ENCODE results near the gene TRIM41. TPM values are rescaled to one million over a fixed set of nuclear protein-coding genes. Genes with fewer than 3 reads are reported as not detected.

Gene TRIM41
- total and polyA plus RNA-seq, 2 experiments from 2014 or later = 6.2 to 8.7 TPM

DNA sequence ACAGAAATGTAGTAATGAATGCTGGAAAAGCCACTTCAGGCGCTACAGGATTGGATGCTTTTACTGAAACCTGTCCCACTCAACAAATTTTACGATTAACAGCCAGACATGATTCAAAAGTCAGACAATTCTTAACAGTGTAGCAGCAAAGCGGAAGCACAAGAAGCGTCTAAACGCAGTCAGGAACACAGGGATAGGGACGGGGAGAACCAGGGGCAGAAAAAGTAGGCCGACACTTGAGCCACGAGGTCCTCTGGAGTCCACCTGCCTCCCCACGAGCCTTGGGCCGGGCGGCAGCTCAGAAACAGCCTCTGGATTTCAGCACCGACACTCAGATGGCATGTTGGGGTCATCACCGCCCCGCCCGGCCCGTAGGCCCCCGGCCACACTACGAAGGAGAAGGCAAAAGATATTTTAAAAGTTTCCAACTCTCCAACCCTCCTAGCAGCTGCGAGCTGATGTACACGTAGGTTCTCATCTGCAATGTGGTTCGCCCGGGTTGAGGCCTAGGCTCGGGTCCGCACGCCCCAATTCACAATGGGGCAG lies 20.0 kb downstream of the TRIM41 start (continued):
- TF ChIP-seq REST (IDR thresholded peaks at IDR 0.05; ENCODE audit: unreplicated experiment) = no peak
- TF ChIP-seq STAT1 (IDR thresholded peaks at IDR 0.05; ENCODE audit: unreplicated experiment) = no peak
- no peak for TF ChIP-seq CREB1 (CRISPR knock-in tag; IDR thresholded peaks at IDR 0.05; ENCODE audit: low read depth)
- TF ChIP-seq, protein P1, sequence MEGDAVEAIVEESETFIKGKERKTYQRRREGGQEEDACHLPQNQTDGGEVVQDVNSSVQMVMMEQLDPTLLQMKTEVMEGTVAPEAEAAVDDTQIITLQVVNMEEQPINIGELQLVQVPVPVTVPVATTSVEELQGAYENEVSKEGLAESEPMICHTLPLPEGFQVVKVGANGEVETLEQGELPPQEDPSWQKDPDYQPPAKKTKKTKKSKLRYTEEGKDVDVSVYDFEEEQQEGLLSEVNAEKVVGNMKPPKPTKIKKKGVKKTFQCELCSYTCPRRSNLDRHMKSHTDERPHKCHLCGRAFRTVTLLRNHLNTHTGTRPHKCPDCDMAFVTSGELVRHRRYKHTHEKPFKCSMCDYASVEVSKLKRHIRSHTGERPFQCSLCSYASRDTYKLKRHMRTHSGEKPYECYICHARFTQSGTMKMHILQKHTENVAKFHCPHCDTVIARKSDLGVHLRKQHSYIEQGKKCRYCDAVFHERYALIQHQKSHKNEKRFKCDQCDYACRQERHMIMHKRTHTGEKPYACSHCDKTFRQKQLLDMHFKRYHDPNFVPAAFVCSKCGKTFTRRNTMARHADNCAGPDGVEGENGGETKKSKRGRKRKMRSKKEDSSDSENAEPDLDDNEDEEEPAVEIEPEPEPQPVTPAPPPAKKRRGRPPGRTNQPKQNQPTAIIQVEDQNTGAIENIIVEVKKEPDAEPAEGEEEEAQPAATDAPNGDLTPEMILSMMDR (conservative IDR thresholded peaks at IDR 0.05; ENCODE audit: low read depth in 2 of 2) = no peak
- TF ChIP-seq ETS1 (IDR thresholded peaks at IDR 0.05) = no peak
- no peak for TF ChIP-seq ZNF114 (CRISPR knock-in tag; IDR thresholded peaks at IDR 0.05)
- TF ChIP-seq ZNF331 (CRISPR knock-in tag; IDR thresholded peaks at IDR 0.05; ENCODE audit: low read depth) = no peak
- TF ChIP-seq NANOG (IDR thresholded peaks at IDR 0.05; ENCODE audit: borderline replicate concordance) = no peak

DNA sequence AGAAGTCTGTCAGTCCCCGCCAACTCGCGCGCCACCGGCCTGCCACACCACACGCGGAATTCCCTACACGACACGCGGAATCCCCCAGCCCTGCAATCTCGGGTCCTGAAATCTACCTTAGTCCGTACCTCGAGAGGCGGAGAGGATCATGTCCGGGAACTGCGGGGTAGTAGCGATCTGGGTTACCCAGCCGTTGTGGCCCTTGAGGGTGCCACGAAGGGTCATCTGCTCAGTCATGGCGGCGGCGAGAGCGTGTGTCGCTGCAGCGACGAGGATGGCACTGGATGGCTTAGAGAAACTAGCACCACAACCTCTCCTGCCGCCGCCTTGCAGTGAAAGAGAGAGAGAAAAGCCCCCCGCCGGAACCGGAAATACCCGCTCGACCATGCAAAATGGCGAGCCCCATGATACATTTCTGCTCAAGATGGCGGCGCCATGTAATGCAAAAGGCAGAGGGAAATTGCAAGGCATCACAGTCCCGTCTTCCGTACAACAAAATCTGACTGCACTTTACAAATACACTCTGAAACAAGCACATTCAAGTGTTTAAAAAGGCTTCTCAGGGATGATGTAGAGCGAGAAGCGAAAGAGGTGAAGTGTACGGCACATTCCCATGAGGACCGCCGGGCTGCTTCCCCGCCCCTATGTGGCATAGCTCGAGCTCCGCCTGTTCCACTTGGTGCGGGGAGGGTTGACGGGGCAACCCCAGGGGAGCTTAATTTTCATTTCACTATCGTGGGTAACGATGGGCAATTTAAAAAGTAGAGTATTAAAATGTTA lies 20.7 kb downstream of the TRIM41 start, which contains the start of gene RACK1:
TSS of gene RACK1 (minus strand) at position 343 of the 780 bp plus-strand sequence. CDS start at position 237, 106 bp downstream.
- H3K27ac ChIP-seq (ENCODE audit: low read depth) = peak within 1 kb of the TSS; percentile 99
- Mint-ChIP-seq H3K27me3 (ENCODE audit: insufficient read depth, low read depth, poor library complexity) (peaks cover 45% of the 10 kb centered on the region), H3K4me1 (peaks cover 44% of the 10 kb centered on the region), H3K27ac (peak within 1 kb of the TSS; percentile 100), H3K4me3 (peak within 1 kb of the TSS; percentile 99), H3K9me3 (peaks cover 10% of the 10 kb centered on the region; the same call in 2 of the 3 replicates), H3K36me3 (ENCODE audit: low read depth) (peaks cover 70% of the 10 kb centered on the region)
- peak; percentile 16 for TF ChIP-seq REST (IDR thresholded peaks at IDR 0.05; ENCODE audit: unreplicated experiment)
- TF ChIP-seq ETS1 (IDR thresholded peaks at IDR 0.05) = peak; percentile 78
- TF ChIP-seq NANOG (IDR thresholded peaks at IDR 0.05; ENCODE audit: borderline replicate concordance) = no peak
- TF ChIP-seq CREB1 (CRISPR knock-in tag; IDR thresholded peaks at IDR 0.05; ENCODE audit: low read depth) = peak; percentile 26; the same call in 1 of the 2 replicates
- TF ChIP-seq POLR2AphosphoS5 (IDR thresholded peaks at IDR 0.05; ENCODE audit: low read depth) = peak; percentile 97
- no peak for TF ChIP-seq EZH2phosphoT487 (IDR thresholded peaks at IDR 0.05; ENCODE audit: unreplicated experiment)
- H3K36me3 ChIP-seq (ENCODE audit: insufficient read depth) = peaks cover 45% of the 10 kb centered on the region
- peak; percentile 95 for DNase-seq (ENCODE audit: low spot score)
- H3K4me2 ChIP-seq = peak within 1 kb of the TSS; percentile 96
- H3K27me3 ChIP-seq (ENCODE audit: insufficient read depth) = no peaks in the 10 kb centered on the region
- peaks cover 56% of the 10 kb centered on the region for H3F3A ChIP-seq (replicated peaks; ENCODE audit: low read depth)
- peaks cover 84% of the 10 kb centered on the region for H3K79me2 ChIP-seq (replicated peaks; ENCODE audit: insufficient read depth)
- peaks cover 38% of the 10 kb centered on the region for H3K4me1 ChIP-seq (ENCODE audit: insufficient read depth)
- ATAC-seq = peak; percentile 47
- H2AFZ ChIP-seq = peak within 1 kb of the TSS; percentile 87
- H3K9me2 ChIP-seq (ENCODE audit: insufficient read depth) = no peaks in the 10 kb centered on the region
- peak within 1 kb of the TSS; percentile 100 for H3K4me3 ChIP-seq
- H4K20me1 ChIP-seq (replicated peaks; ENCODE audit: insufficient read depth) = peaks cover 52% of the 10 kb centered on the region

Measured in GM23338 (cell line).